Activated T-cell treated with anti-CD3 and anti-CD28 coated beads, Interleukin-2, amount 50 U/mL, for 4 hours (primary cell): ENCODE data around the gene SEC11C. TPM values are rescaled to one million over a fixed set of nuclear protein-coding genes. Genes with fewer than 3 reads are reported as not detected.
A peak's percentile ranks its signal among the peaks of the same experiment; 100 is the strongest.

ENCODE experiments used
- ATAC-seq, 2 donors: fragments of 200-7000 bp; cut with Tn5 transposase; one replicate each; pipeline ENCODE4 v1.10.0; 2021
- DNase-seq: peaks from one replicate; pipeline ENCODE4 v3.0.0-alpha.2; 2020
- H3K27me3 Mint-ChIP-seq: one replicate; pipeline ENCODE4 v1.8.0; 2021; ENCODE audit warnings: low read depth, mixed read lengths
- H3K36me3 Mint-ChIP-seq: one replicate; pipeline ENCODE4 v1.8.0; 2022; ENCODE audit warnings: mixed read lengths; ENCODE audit not compliant: insufficient read depth
- H3K4me1 Mint-ChIP-seq: one replicate; pipeline ENCODE4 v1.8.0; 2021; ENCODE audit warnings: low read depth, mixed read lengths
- H3K4me3 Mint-ChIP-seq: one replicate; pipeline ENCODE4 v1.8.0; 2021; ENCODE audit warnings: mild to moderate bottlenecking, moderate library complexity, mixed read lengths
- H3K9me3 Mint-ChIP-seq: one replicate; pipeline ENCODE4 v1.8.0; 2021; ENCODE audit warnings: mixed read lengths
- total RNA-seq, 3 donors: library from RNA; stranded (reverse); gene quantifications; one replicate each; pipeline ENCODE4 v1.2.1, GENCODE V29; 2021

The SEC11C gene
- total RNA-seq, 3 donors from 2014 or later, result 126 to 152 (median 134) TPM

- DNase-seq (no peak), ATAC-seq (no peak)
- peaks cover 44% of the 10 kb centered on the region for H3K36me3 Mint-ChIP-seq
- H3K27me3 Mint-ChIP-seq, result no peaks in the 10 kb centered on the region
- H3K4me3 Mint-ChIP-seq, result no peak overlapping the region
- no peaks in the 10 kb centered on the region for H3K9me3 Mint-ChIP-seq
- no peaks in the 10 kb centered on the region for H3K4me1 Mint-ChIP-seq
Observed at GRCh38 chr18:59159986-59160385, 20.3 kb downstream of the SEC11C start.

GRCh38 chr18:59172664-59173249 is 33.1 kb downstream of the SEC11C start:
- no peaks in the 10 kb centered on the region for H3K4me1 Mint-ChIP-seq
- no peaks in the 10 kb centered on the region for H3K36me3 Mint-ChIP-seq
- peaks cover 14% of the 10 kb centered on the region for H3K27me3 Mint-ChIP-seq
- DNase-seq (no peak), ATAC-seq (no peak)
- H3K4me3 Mint-ChIP-seq, result no peak overlapping the region
- peaks cover 33% of the 10 kb centered on the region for H3K9me3 Mint-ChIP-seq

GRCh38 chr18:59177485-59177884 is 37.8 kb downstream of the SEC11C start:
- DNase-seq, result no peak
- ATAC-seq, result no peak
- Mint-ChIP-seq H3K4me1 (no peaks in the 10 kb centered on the region), H3K27me3 (peaks cover 15% of the 10 kb centered on the region), H3K4me3 (no peak overlapping the region), H3K36me3 (no peaks in the 10 kb centered on the region), H3K9me3 (peaks cover 18% of the 10 kb centered on the region)

- H3K9me3 Mint-ChIP-seq, result no peaks in the 10 kb centered on the region
- no peaks in the 10 kb centered on the region for H3K36me3 Mint-ChIP-seq
- H3K27me3 Mint-ChIP-seq, result peaks cover 14% of the 10 kb centered on the region
- no peak for ATAC-seq
- H3K4me1 Mint-ChIP-seq, result no peaks in the 10 kb centered on the region
- H3K4me3 Mint-ChIP-seq, result no peak overlapping the region
- DNase-seq, result no peak
Observed at GRCh38 chr18:59180150-59180845, 40.6 kb downstream of the SEC11C start.

GRCh38 chr18:59182673-59183072 is 43.0 kb downstream of the SEC11C start:
- peaks cover 9% of the 10 kb centered on the region for H3K27me3 Mint-ChIP-seq
- H3K4me1 Mint-ChIP-seq, result no peaks in the 10 kb centered on the region
- no peak overlapping the region for H3K4me3 Mint-ChIP-seq
- no peak for ATAC-seq
- DNase-seq, result no peak
- H3K36me3 Mint-ChIP-seq, result no peaks in the 10 kb centered on the region
- no peaks in the 10 kb centered on the region for H3K9me3 Mint-ChIP-seq

- no peaks in the 10 kb centered on the region for H3K4me1 Mint-ChIP-seq
- H3K4me3 Mint-ChIP-seq, result no peak overlapping the region
- no peaks in the 10 kb centered on the region for H3K36me3 Mint-ChIP-seq
- DNase-seq (no peak), ATAC-seq (no peak)
- H3K27me3 Mint-ChIP-seq, result no peaks in the 10 kb centered on the region
- no peaks in the 10 kb centered on the region for H3K9me3 Mint-ChIP-seq
Observed at GRCh38 chr18:59189008-59189407, 49.3 kb downstream of the SEC11C start.

GRCh38 chr18:59189746-59190145 is 50.1 kb downstream of the SEC11C start:
- H3K4me3 Mint-ChIP-seq, result no peak overlapping the region
- no peaks in the 10 kb centered on the region for H3K4me1 Mint-ChIP-seq
- H3K27me3 Mint-ChIP-seq, result no peaks in the 10 kb centered on the region
- ATAC-seq, result no peak
- DNase-seq, result no peak
- H3K9me3 Mint-ChIP-seq, result no peaks in the 10 kb centered on the region
- no peaks in the 10 kb centered on the region for H3K36me3 Mint-ChIP-seq

GRCh38 chr18:59196161-59196725 is 56.6 kb downstream of the SEC11C start:
- H3K9me3 Mint-ChIP-seq, result no peaks in the 10 kb centered on the region
- DNase-seq (no peak), ATAC-seq (no peak)
- H3K27me3 Mint-ChIP-seq, result peaks cover 18% of the 10 kb centered on the region
- H3K4me1 Mint-ChIP-seq, result no peaks in the 10 kb centered on the region
- H3K36me3 Mint-ChIP-seq, result no peaks in the 10 kb centered on the region
- no peak overlapping the region for H3K4me3 Mint-ChIP-seq

- H3K4me1 Mint-ChIP-seq, result no peaks in the 10 kb centered on the region
- ATAC-seq, result no peak
- H3K36me3 Mint-ChIP-seq, result no peaks in the 10 kb centered on the region
- no peak for DNase-seq
- H3K27me3 Mint-ChIP-seq, result peaks cover 18% of the 10 kb centered on the region
- no peak overlapping the region for H3K4me3 Mint-ChIP-seq
- no peaks in the 10 kb centered on the region for H3K9me3 Mint-ChIP-seq
Observed at GRCh38 chr18:59197636-59198035, 58.0 kb downstream of the SEC11C start.

GRCh38 chr18:59198215-59198614 is 58.5 kb downstream of the SEC11C start:
- no peak overlapping the region for H3K4me3 Mint-ChIP-seq
- no peaks in the 10 kb centered on the region for H3K4me1 Mint-ChIP-seq
- no peak for ATAC-seq
- H3K9me3 Mint-ChIP-seq, result no peaks in the 10 kb centered on the region
- DNase-seq, result no peak
- peaks cover 20% of the 10 kb centered on the region for H3K27me3 Mint-ChIP-seq
- H3K36me3 Mint-ChIP-seq, result no peaks in the 10 kb centered on the region

- Mint-ChIP-seq H3K4me1 (no peaks in the 10 kb centered on the region), H3K4me3 (no peak overlapping the region), H3K9me3 (no peaks in the 10 kb centered on the region), H3K27me3 (peaks cover 23% of the 10 kb centered on the region), H3K36me3 (no peaks in the 10 kb centered on the region)
- DNase-seq, result no peak
- no peak for ATAC-seq
Observed at GRCh38 chr18:59200787-59201186, 61.1 kb downstream of the SEC11C start.

GRCh38 chr18:59202258-59202820 is 62.7 kb downstream of the SEC11C start:
- Mint-ChIP-seq H3K4me1 (no peaks in the 10 kb centered on the region), H3K4me3 (no peak overlapping the region), H3K9me3 (no peaks in the 10 kb centered on the region), H3K27me3 (peaks cover 23% of the 10 kb centered on the region), H3K36me3 (no peaks in the 10 kb centered on the region)
- peak in 1 of 2 donors; percentile 14 for ATAC-seq
- DNase-seq, result no peak

GRCh38 chr18:59207506-59207905 is 67.8 kb downstream of the SEC11C start:
- Mint-ChIP-seq H3K9me3 (no peaks in the 10 kb centered on the region), H3K27me3 (peaks cover 21% of the 10 kb centered on the region), H3K4me1 (no peaks in the 10 kb centered on the region), H3K4me3 (no peak overlapping the region), H3K36me3 (no peaks in the 10 kb centered on the region)
- no peak for DNase-seq
- no peak for ATAC-seq
